T-helper 1 cell treated with Interleukin-12 subunit alpha and Interleukin-12 subunit beta and Interleukin-4 antibody, amounts not matched to agents 30 μg/mL and 1 μg/mL, for 36 hours (primary cell): ENCODE data around the gene FLOT1.
A peak's percentile ranks its signal among the peaks of the same experiment; 100 is the strongest.

Source experiments
- H3K27ac Mint-ChIP-seq: one replicate; pipeline ENCODE4 v1.8.0; 2021; ENCODE audit warnings: mild to moderate bottlenecking, mixed read lengths
- H3K27me3 Mint-ChIP-seq: one replicate; pipeline ENCODE4 v1.8.0; 2021; ENCODE audit warnings: low read depth, mixed read lengths
- H3K36me3 Mint-ChIP-seq: one replicate; pipeline ENCODE4 v1.8.0; 2021; ENCODE audit warnings: low read depth, mixed read lengths
- H3K4me1 Mint-ChIP-seq: one replicate; pipeline ENCODE4 v1.8.0; 2021; ENCODE audit warnings: low read depth, mixed read lengths
- H3K4me3 Mint-ChIP-seq: one replicate; pipeline ENCODE4 v1.8.0; 2021; ENCODE audit warnings: mild to moderate bottlenecking, moderate library complexity, mixed read lengths
- H3K9me3 Mint-ChIP-seq: one replicate; pipeline ENCODE4 v1.8.0; 2021; ENCODE audit warnings: mixed read lengths

Gene FLOT1

GRCh38 chr6:30743099-30744053, 889 bp upstream of the FLOT1 start:
- peaks cover 48% of the 10 kb centered on the region for H3K36me3 Mint-ChIP-seq
- peak overlapping the region; percentile 87 for H3K27ac Mint-ChIP-seq
- H3K27me3 Mint-ChIP-seq, result no peaks in the 10 kb centered on the region
- peaks cover 62% of the 10 kb centered on the region for H3K4me1 Mint-ChIP-seq
- H3K9me3 Mint-ChIP-seq, result no peaks in the 10 kb centered on the region
- H3K4me3 Mint-ChIP-seq, result peak overlapping the region; percentile 99

GRCh38 chr6:30741789-30742315, 635 bp downstream of the FLOT1 start:
- Mint-ChIP-seq H3K9me3 (no peaks in the 10 kb centered on the region), H3K36me3 (peaks cover 62% of the 10 kb centered on the region), H3K4me1 (peaks cover 65% of the 10 kb centered on the region), H3K4me3 (peak overlapping the region; percentile 94), H3K27ac (peak overlapping the region; percentile 83), H3K27me3 (no peaks in the 10 kb centered on the region)

GRCh38 chr6:30741063-30741779, 1.3 kb downstream of the FLOT1 start:
- Mint-ChIP-seq H3K4me1 (peaks cover 66% of the 10 kb centered on the region), H3K27me3 (no peaks in the 10 kb centered on the region), H3K27ac (peak overlapping the region; percentile 83), H3K9me3 (no peaks in the 10 kb centered on the region), H3K4me3 (peak overlapping the region; percentile 94), H3K36me3 (peaks cover 65% of the 10 kb centered on the region)

- Mint-ChIP-seq H3K4me1 (peaks cover 72% of the 10 kb centered on the region), H3K9me3 (no peaks in the 10 kb centered on the region), H3K27ac (peak overlapping the region; percentile 83), H3K27me3 (no peaks in the 10 kb centered on the region), H3K4me3 (peak overlapping the region; percentile 94), H3K36me3 (peaks cover 71% of the 10 kb centered on the region)
These were observed 2.0 kb downstream of the FLOT1 start for GRCh38 chr6:30740540-30740870.

GRCh38 chr6:30738532-30738931, 4.0 kb downstream of the FLOT1 start:
- H3K27me3 Mint-ChIP-seq, result no peaks in the 10 kb centered on the region
- no peaks in the 10 kb centered on the region for H3K9me3 Mint-ChIP-seq
- H3K4me3 Mint-ChIP-seq, result peak overlapping the region; percentile 33
- peaks cover 66% of the 10 kb centered on the region for H3K4me1 Mint-ChIP-seq
- no peak overlapping the region for H3K27ac Mint-ChIP-seq
- H3K36me3 Mint-ChIP-seq, result peaks cover 73% of the 10 kb centered on the region

GRCh38 chr6:30735668-30736314, 6.7 kb downstream of the FLOT1 start:
- no peaks in the 10 kb centered on the region for H3K27me3 Mint-ChIP-seq
- H3K27ac Mint-ChIP-seq, result peak overlapping the region; percentile 60
- H3K36me3 Mint-ChIP-seq, result peaks cover 65% of the 10 kb centered on the region
- peak overlapping the region; percentile 74 for H3K4me3 Mint-ChIP-seq
- H3K9me3 Mint-ChIP-seq, result no peaks in the 10 kb centered on the region
- H3K4me1 Mint-ChIP-seq, result peaks cover 61% of the 10 kb centered on the region

GRCh38 chr6:30732237-30732943, 10.1 kb downstream of the FLOT1 start:
- no peaks in the 10 kb centered on the region for H3K9me3 Mint-ChIP-seq
- H3K27me3 Mint-ChIP-seq, result no peaks in the 10 kb centered on the region
- no peak overlapping the region for H3K4me3 Mint-ChIP-seq
- peaks cover 48% of the 10 kb centered on the region for H3K4me1 Mint-ChIP-seq
- H3K36me3 Mint-ChIP-seq, result peaks cover 52% of the 10 kb centered on the region
- H3K27ac Mint-ChIP-seq, result no peak overlapping the region

GRCh38 chr6:30730601-30731435, 11.7 kb downstream of the FLOT1 start:
- no peaks in the 10 kb centered on the region for H3K9me3 Mint-ChIP-seq
- H3K4me1 Mint-ChIP-seq, result peaks cover 37% of the 10 kb centered on the region
- H3K36me3 Mint-ChIP-seq, result peaks cover 44% of the 10 kb centered on the region
- peak overlapping the region; percentile 42 for H3K4me3 Mint-ChIP-seq
- no peak overlapping the region for H3K27ac Mint-ChIP-seq
- H3K27me3 Mint-ChIP-seq, result no peaks in the 10 kb centered on the region

- peaks cover 48% of the 10 kb centered on the region for H3K4me1 Mint-ChIP-seq
- no peak overlapping the region for H3K27ac Mint-ChIP-seq
- peaks cover 60% of the 10 kb centered on the region for H3K36me3 Mint-ChIP-seq
- H3K9me3 Mint-ChIP-seq, result no peaks in the 10 kb centered on the region
- H3K27me3 Mint-ChIP-seq, result no peaks in the 10 kb centered on the region
- no peak overlapping the region for H3K4me3 Mint-ChIP-seq
These were observed 14.4 kb downstream of the FLOT1 start for GRCh38 chr6:30727920-30728553.

- Mint-ChIP-seq H3K27ac (no peak overlapping the region), H3K36me3 (peaks cover 66% of the 10 kb centered on the region), H3K9me3 (no peaks in the 10 kb centered on the region), H3K4me1 (peaks cover 48% of the 10 kb centered on the region), H3K27me3 (no peaks in the 10 kb centered on the region), H3K4me3 (no peak overlapping the region)
These were observed 15.7 kb downstream of the FLOT1 start for GRCh38 chr6:30726506-30727413.

GRCh38 chr6:30725713-30726505, 16.6 kb downstream of the FLOT1 start:
- no peaks in the 10 kb centered on the region for H3K27me3 Mint-ChIP-seq
- no peak overlapping the region for H3K4me3 Mint-ChIP-seq
- peaks cover 68% of the 10 kb centered on the region for H3K36me3 Mint-ChIP-seq
- peaks cover 43% of the 10 kb centered on the region for H3K4me1 Mint-ChIP-seq
- H3K9me3 Mint-ChIP-seq, result no peaks in the 10 kb centered on the region
- no peak overlapping the region for H3K27ac Mint-ChIP-seq
